Heart left ventricle (tissue), 13 donors: ENCODE data around the gene LCN9.
"Not testable (repeated sequence)": the region's sequence is repeated elsewhere in the genome, so short reads cannot be mapped to it uniquely, and the experiment has no call there.

ENCODE experiments used
- CTCF ChIP-seq, 12 donors: fragments of 200-600 bp; sonication (generic) in 4 of 12; IDR thresholded peaks; one replicate each; pipeline versions ENCODE4 v1.5.0 to v1.8.0; 2018 to 2022; ENCODE audit warnings: antibody characterized with exemption in 12 of 12, mild to moderate bottlenecking in 5 of 12
- POLR2A ChIP-seq, 2 donors: fragments of 450-650 bp; IDR thresholded peaks; one replicate each; pipeline ENCODE4 v1.6.1; 2017; ENCODE audit warnings: antibody characterized with exemption in 2 of 2, mild to moderate bottlenecking in 2 of 2, moderate library complexity in 2 of 2
- donor health status: ischemic (EF 13 %, LVEDD 7.1; RV severe dilation, severe dysfunction).
- donor health status: DM: no; HTN: yes; CAD: no.
- donor health status: DM: no; HTN: no; CAD: no.
- donor health status: ischemic (EF 25% LVEDD 6.9; RV normal size, moderate dysfunction).
- donor health status: ischemic (EF 25% LVEDD 5.7; RV mildly dilated, moderate dysfunction).
- donor health status: ischemic (EF 35%, LVEDD 5.7; RV mildly dilated, moderate dysfunction).
- donor health status: nonischemic (EF 11% LVEDD 7.7; RV severe dilation, severe dysfunction).
- donor health status: DM: yes; HTN: yes; CAD: no.
- donor health status: PGD.
- donor health status: ischemic (EF 29% LVEDD 5.4; RV normal size, mild dysfunction).
- donor health status: nonischemic (EF 23%, LVEDD 6.1; RV moderate dilation, normal function).

- not testable (repeated sequence) for TF ChIP-seq CTCF, POLR2A (IDR thresholded peaks at IDR 0.05)
These were observed 26.1 kb upstream of the LCN9 start for GRCh38 chr9:135636930-135637530.
